Measurements from ENCODE around the gene TIAL1.

TIAL1 gene

DNA sequence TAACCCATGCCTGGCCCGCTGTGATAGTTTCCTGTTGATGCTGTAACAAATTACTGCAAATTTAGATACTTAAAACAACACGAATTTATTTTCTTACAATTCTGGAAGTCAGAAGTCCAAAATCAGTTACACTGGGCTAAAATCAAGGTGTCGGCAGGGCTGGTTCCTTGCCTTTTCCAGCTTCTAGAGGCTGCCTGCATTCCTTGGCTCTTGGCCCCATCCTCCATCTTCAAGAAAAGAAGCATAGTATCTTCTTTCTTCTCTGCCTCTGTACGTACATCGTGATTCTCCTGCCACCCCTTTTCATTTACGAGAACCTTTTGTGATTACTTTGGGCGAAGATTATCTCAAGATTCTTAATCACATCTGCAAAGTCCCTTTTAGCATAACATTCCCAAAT lies 1.6 kb upstream of the TIAL1 start:
- TF ChIP-seq, protein P1, sequence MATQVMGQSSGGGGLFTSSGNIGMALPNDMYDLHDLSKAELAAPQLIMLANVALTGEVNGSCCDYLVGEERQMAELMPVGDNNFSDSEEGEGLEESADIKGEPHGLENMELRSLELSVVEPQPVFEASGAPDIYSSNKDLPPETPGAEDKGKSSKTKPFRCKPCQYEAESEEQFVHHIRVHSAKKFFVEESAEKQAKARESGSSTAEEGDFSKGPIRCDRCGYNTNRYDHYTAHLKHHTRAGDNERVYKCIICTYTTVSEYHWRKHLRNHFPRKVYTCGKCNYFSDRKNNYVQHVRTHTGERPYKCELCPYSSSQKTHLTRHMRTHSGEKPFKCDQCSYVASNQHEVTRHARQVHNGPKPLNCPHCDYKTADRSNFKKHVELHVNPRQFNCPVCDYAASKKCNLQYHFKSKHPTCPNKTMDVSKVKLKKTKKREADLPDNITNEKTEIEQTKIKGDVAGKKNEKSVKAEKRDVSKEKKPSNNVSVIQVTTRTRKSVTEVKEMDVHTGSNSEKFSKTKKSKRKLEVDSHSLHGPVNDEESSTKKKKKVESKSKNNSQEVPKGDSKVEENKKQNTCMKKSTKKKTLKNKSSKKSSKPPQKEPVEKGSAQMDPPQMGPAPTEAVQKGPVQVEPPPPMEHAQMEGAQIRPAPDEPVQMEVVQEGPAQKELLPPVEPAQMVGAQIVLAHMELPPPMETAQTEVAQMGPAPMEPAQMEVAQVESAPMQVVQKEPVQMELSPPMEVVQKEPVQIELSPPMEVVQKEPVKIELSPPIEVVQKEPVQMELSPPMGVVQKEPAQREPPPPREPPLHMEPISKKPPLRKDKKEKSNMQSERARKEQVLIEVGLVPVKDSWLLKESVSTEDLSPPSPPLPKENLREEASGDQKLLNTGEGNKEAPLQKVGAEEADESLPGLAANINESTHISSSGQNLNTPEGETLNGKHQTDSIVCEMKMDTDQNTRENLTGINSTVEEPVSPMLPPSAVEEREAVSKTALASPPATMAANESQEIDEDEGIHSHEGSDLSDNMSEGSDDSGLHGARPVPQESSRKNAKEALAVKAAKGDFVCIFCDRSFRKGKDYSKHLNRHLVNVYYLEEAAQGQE (IDR thresholded peaks at IDR 0.05; ENCODE audit: low read depth), result no peak
- no peak for TF ChIP-seq EGR1 (IDR thresholded peaks at IDR 0.05)
- TF ChIP-seq ZBTB7A (IDR thresholded peaks at IDR 0.05; ENCODE audit: low read depth), result no peak
- TF ChIP-seq FOXM1 (IDR thresholded peaks at IDR 0.05; ENCODE audit: borderline replicate concordance, low read depth), result no peak
- no peak for TF ChIP-seq TCF12 (IDR thresholded peaks at IDR 0.05; ENCODE audit: low read depth)
- TF ChIP-seq RAD21 (IDR thresholded peaks at IDR 0.05; ENCODE audit: low read depth), result no peak
- TF ChIP-seq, protein P2, sequence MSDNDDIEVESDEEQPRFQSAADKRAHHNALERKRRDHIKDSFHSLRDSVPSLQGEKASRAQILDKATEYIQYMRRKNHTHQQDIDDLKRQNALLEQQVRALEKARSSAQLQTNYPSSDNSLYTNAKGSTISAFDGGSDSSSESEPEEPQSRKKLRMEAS (IDR thresholded peaks at IDR 0.05), result no peak
- no peak for TF ChIP-seq TAF1 (IDR thresholded peaks at IDR 0.05; ENCODE audit: low read depth)
- TF ChIP-seq YY1 (IDR thresholded peaks at IDR 0.05; ENCODE audit: low read depth), result no peak
- TF ChIP-seq, protein P3, sequence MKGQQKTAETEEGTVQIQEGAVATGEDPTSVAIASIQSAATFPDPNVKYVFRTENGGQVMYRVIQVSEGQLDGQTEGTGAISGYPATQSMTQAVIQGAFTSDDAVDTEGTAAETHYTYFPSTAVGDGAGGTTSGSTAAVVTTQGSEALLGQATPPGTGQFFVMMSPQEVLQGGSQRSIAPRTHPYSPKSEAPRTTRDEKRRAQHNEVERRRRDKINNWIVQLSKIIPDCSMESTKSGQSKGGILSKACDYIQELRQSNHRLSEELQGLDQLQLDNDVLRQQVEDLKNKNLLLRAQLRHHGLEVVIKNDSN (IDR thresholded peaks at IDR 0.05), result no peak
- no peak for TF ChIP-seq CREB1 (IDR thresholded peaks at IDR 0.05; ENCODE audit: low read depth)

DNA sequence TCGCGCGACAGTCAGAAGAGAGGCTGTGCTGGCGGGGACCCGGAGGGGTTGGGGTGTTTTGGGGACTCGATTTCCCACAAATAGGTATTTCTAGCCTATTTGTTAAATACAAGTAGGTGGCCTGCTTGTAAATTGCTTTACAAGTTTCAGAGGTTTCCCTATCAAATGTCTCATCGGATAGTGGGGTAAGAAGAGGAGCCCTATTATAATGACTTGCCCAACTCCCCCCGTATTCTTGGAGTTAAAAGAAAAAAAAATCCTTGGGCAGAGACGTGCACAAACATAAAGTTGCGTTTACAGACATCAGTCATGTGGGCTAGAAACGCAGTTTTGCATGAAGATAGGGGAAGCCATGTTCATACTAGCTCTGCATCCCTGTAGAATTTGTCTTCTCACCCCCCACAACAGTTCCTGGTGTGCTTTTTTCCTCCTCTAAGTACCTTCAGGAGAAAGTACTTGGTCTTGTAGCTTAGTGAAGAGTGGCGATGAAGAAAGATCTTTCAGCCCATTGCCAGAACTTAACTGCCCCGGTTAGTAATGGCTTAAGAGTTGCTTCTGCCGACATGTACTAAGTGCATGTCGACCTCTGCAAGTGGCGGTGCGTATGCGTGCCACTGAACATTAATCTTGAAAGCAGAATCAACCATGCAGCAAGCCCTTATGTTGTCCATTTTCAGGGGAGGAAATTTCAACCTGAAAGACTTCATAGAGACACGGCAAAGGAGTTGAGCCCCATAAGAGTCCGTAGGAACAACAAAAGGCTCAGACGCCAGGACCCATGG lies 832 bp upstream of the TIAL1 start:
- TF ChIP-seq TEAD4 (IDR thresholded peaks at IDR 0.05) (no peak), EGR1 (IDR thresholded peaks at IDR 0.05) (no peak), CEBPB (IDR thresholded peaks at IDR 0.05) (no peak), YY1 (IDR thresholded peaks at IDR 0.05; ENCODE audit: low read depth) (no peak), TCF12 (IDR thresholded peaks at IDR 0.05; ENCODE audit: low read depth) (no peak)
- TF ChIP-seq, protein P3 (IDR thresholded peaks at IDR 0.05), result no peak

DNA sequence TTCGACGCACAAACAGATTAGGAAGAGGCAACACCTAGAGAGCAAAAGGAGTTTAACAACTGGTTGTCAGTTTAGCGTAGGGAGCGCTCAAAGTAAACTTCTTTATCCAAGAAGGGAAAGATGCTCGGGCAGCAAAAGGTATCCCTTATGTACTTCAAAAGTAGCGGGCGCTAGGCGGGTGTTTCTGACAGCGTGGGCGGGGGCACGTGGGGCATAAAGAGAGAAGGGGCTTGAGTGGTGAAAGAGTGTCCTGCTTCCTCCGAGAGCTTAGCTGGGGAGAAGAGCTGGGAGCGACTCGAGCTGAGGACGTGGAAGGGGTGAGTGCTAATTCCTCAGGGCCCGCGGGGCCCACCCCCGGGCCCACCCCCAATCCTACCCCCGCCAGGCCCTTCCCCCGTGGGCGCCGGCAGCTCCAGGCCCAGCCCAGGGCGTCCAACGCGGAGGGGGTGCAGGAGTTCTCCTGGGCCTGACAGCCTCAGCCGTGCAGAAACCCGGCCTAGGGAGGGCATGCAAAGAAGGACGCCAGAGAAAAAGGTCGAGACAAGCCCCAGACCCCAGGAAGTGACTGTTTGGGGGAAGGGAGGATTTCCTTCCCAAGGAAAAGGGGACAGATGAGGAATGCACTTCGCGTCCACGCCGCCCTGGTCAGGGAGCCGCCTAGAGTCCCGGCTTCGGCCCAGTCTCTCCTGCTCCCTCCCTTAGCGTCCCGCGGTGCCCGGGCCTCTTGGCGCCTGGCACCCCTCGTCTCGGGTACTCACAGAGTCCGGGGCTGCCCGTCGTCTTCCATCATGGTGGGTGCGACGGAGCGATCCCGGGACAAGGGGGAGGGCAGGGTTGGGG lies 868 bp downstream of the TIAL1 start:
- TF ChIP-seq EGR1 (IDR thresholded peaks at IDR 0.05) (peak; percentile 89), TAF1 (IDR thresholded peaks at IDR 0.05; ENCODE audit: low read depth) (no peak), CREB1 (IDR thresholded peaks at IDR 0.05; ENCODE audit: low read depth) (no peak)
- TF ChIP-seq, protein P1 (IDR thresholded peaks at IDR 0.05; ENCODE audit: low read depth), result no peak
- TF ChIP-seq, protein P3 (IDR thresholded peaks at IDR 0.05), result peak; percentile 71
- TF ChIP-seq, protein P2 (IDR thresholded peaks at IDR 0.05), result peak; percentile 78

DNA sequence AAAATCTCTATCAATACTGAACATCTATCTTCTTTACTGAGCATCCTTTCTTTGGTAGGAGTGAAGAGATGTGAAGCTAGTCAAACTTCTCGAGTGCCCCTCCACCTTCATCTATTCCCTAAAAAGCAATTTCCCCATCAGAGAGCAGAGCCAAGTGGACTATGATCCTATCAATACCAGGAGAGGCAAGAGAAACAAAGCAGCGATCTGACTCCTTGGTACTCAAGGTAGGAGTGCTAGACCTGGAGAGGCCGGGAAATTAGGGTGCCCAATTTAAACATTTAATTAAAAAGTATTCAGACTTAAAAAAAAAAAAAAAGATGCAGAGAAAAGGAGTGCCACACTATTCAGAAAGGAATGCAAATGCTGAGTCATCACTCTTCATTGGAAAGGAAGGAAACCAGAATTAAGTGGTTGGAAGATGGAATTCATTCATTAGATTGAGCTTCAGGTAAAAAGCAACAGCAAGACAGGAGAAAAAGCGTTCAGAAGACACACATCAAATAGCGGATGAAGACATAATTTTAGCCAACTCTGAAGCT lies 1.6 kb downstream of the TIAL1 start:
- no peak for TF ChIP-seq EGR1 (IDR thresholded peaks at IDR 0.05)
- TF ChIP-seq EP300 (IDR thresholded peaks at IDR 0.05; ENCODE audit: borderline replicate concordance), result no peak; the same call in 1 of the 2 replicates
- no peak for TF ChIP-seq TCF12 (IDR thresholded peaks at IDR 0.05; ENCODE audit: low read depth)
- TF ChIP-seq, protein P3 (IDR thresholded peaks at IDR 0.05), result no peak
- TF ChIP-seq TEAD4 (IDR thresholded peaks at IDR 0.05), result no peak
- TF ChIP-seq, protein P1 (IDR thresholded peaks at IDR 0.05; ENCODE audit: low read depth), result no peak
- no peak for TF ChIP-seq ZBTB7A (IDR thresholded peaks at IDR 0.05; ENCODE audit: low read depth)
- no peak for TF ChIP-seq NFIC (IDR thresholded peaks at IDR 0.05)
- TF ChIP-seq, protein P2 (IDR thresholded peaks at IDR 0.05), result no peak
- no peak for TF ChIP-seq CREB1 (IDR thresholded peaks at IDR 0.05; ENCODE audit: low read depth)
- TF ChIP-seq YY1 (IDR thresholded peaks at IDR 0.05; ENCODE audit: low read depth), result no peak
- TF ChIP-seq RAD21 (IDR thresholded peaks at IDR 0.05; ENCODE audit: low read depth), result no peak
- no peak for TF ChIP-seq TAF1 (IDR thresholded peaks at IDR 0.05; ENCODE audit: low read depth)
- TF ChIP-seq FOXM1 (IDR thresholded peaks at IDR 0.05; ENCODE audit: borderline replicate concordance, low read depth), result no peak
- no peak for TF ChIP-seq CEBPB (IDR thresholded peaks at IDR 0.05)

Data from Ishikawa (cell line).